ENCODE results near the gene SLC15A3. TPM values are rescaled to one million over a fixed set of nuclear protein-coding genes. Genes with fewer than 3 reads are reported as not detected.

The SLC15A3 gene
- total and polyA plus RNA-seq, 7 donors: 7.2 to 14.6 (median 8.2) TPM

DNA sequence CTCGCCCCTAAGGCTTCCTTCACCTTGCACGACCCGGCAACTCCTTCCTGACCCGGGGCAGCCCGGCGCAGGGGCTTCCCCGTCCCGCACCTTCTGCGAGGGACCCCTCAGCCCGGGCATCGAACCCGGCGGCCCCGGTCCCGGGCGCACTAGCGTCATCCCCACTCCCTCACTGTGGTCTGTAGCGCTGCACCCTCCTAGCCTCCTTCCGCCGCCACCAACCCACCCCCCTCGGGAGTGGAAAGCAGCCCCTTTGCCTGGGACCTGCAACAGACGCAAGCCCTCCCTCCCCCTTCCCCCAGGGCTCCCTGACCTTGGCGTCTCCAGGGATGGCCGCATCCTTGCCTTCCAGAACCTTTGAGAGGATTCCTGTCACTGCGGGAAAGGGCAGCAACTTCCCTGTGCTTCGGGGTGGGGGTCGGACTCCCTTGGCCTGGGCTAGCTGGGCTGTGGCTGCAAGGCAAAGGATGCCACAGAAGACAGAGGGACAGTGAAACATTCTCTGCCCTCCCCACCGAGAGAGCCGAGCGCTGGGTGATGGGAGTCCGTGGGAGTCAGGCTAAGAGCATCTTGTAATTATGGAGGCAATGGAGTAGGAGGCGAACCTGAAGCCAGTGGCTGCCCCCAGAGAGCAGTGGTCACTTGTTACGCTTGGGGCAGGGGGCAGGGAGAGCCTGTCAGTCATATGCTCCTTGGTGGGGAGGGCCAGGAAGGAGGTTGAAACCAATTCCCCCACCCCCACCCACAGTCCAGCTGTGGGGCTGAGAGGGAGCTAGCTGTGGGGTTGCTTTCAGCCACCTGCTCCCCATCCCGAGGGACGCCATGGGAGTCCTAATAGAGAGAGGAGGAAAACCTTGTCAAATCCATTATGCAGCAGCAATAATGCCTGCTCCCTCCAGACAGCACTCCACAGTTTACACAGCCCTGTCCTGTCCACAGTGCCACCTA lies 26.8 kb downstream of the SLC15A3 start:
- Histone ChIP-seq H3K4me1 (peaks cover 14% of the 10 kb centered on the region), H3K9me3 (no peaks in the 10 kb centered on the region), H3K36me3 (ENCODE audit: insufficient read depth in 1 of 2, low read depth in 1 of 2) (peaks cover 5 to 30% of the 10 kb centered on the region in 2 donors), H3K4me3 (peak overlapping the region; percentile 65), H3K27ac (no peak overlapping the region), H3K27me3 (ENCODE audit: insufficient read depth in 3 of 3, low read length in 2 of 3) (peaks cover 0 to 23% (median 4%) of the 10 kb centered on the region in 3 donors)
- intact Hi-C loops (cut with DNase I): no loop called here
- ATAC-seq (peak in 2 of 4 donors; percentile 9 to 13), DNase-seq (no peak)
- TF ChIP-seq, protein P1, sequence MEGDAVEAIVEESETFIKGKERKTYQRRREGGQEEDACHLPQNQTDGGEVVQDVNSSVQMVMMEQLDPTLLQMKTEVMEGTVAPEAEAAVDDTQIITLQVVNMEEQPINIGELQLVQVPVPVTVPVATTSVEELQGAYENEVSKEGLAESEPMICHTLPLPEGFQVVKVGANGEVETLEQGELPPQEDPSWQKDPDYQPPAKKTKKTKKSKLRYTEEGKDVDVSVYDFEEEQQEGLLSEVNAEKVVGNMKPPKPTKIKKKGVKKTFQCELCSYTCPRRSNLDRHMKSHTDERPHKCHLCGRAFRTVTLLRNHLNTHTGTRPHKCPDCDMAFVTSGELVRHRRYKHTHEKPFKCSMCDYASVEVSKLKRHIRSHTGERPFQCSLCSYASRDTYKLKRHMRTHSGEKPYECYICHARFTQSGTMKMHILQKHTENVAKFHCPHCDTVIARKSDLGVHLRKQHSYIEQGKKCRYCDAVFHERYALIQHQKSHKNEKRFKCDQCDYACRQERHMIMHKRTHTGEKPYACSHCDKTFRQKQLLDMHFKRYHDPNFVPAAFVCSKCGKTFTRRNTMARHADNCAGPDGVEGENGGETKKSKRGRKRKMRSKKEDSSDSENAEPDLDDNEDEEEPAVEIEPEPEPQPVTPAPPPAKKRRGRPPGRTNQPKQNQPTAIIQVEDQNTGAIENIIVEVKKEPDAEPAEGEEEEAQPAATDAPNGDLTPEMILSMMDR (IDR thresholded peaks at IDR 0.05): no peak
- 5 to 9% (median 5%) methylated on average over 24 to 35 of the region's 35 CpGs for WGBS, 3 donors

DNA sequence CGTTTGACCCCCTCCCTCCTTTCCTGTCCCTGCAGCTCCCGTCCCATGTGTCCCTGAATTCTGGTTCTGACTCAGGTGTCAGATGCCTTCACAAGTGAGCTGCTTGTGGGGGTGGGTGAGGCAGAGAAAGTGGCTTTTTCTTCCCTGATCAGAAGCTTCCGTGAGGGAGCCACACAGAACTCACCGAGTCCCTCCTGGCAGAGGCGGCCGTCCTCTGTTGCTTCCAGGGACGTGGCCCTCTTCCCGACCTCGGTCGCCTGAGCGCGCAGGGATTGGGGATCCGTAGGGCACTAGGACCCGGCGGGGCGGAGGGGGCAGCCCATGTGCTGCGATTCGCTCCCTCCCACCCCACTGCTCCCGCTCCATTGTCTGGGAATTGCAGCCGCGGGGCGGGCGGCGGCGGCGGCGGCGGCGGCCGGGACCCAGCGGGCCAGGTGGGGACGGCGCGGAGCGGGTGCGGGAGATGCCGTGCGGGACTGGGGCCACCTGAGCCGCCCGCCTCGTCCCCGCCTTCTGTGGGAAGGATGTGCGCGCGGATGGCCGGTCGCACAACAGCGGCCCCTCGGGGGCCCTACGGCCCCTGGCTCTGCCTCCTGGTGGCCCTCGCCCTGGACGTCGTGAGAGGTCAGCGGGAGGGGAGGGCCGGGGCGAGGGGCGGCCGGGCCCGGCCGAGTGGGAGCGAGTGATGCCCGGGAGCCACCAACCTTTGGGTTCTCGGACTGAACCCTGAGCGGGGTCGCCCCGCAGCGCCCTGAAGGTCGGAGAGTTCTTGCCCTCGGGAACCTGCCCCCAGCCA lies 27.7 kb downstream of the SLC15A3 start, which contains the start of gene TMEM132A:
TMEM132A (plus strand) TSS at position 351 of the 796 bp plus-strand sequence; CDS start at position 525, 174 bp downstream.
- Histone ChIP-seq H3K9me3 (no peaks in the 10 kb centered on the region), H3K4me3 (peak within 1 kb of the TSS; percentile 65), H3K36me3 (ENCODE audit: insufficient read depth in 1 of 2, low read depth in 1 of 2) (peaks cover 5 to 36% of the 10 kb centered on the region in 2 donors), H3K27me3 (ENCODE audit: insufficient read depth in 3 of 3, low read length in 2 of 3) (peaks cover 0 to 23% (median 4%) of the 10 kb centered on the region in 3 donors), H3K27ac (no peak within 1 kb of the TSS), H3K4me1 (peaks cover 22% of the 10 kb centered on the region)
- ATAC-seq: peak; percentile 61 to 87 (median 75)
- DNase-seq: peak; percentile 73 to 78
- TF ChIP-seq, protein P1 (IDR thresholded peaks at IDR 0.05): no peak
- intact Hi-C loops (cut with DNase I): no loop called here
- WGBS, 3 donors: 0 to 1% (median 1%) methylated on average over 34 to 69 of the region's 69 CpGs

DNA sequence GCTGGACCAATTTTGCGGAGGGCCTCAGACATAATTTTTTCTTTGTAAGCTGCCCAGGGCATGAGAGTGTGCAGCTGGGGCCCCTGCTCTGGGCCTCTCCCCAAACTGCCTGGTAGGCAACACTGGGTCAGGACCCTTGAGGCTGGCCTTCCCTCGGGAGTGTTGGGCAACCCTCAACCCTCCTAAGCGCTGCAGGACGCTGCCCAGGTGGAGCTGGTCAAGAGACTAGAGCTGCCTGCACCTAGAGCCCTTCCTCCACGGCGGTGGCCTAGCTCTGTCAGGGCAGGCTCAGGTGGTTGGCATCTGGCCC lies 28.2 kb downstream of the SLC15A3 start:
- ATAC-seq: peak; percentile 22 to 30 (median 26)
- peaks cover 5 to 36% of the 10 kb centered on the region in 2 donors for H3K36me3 ChIP-seq (ENCODE audit: insufficient read depth in 1 of 2, low read depth in 1 of 2)

DNA sequence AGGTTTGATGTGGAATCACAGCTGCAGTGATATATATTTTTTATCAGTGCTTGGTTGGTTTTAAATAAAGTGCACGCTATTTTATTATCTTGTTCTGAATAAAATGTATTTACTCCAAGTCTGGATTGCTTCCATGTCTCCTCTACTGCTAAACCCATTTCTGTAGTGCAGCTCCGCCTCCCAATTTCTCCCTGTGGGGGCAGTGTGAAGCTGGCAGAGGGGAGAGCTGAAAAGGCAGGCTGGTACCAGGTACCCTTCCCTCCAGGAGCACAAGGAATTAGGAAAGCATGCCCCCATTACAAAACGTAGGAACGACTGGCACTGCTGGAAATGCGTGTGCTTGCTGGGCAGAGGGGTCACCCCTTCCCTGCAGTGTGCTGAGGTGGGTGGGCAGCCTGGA lies 28.6 kb downstream of the SLC15A3 start:
- intact Hi-C loops (cut with DNase I): no loop called here
- H3K27me3 ChIP-seq (ENCODE audit: insufficient read depth in 3 of 3, low read length in 2 of 3): peaks cover 0 to 23% (median 4%) of the 10 kb centered on the region in 3 donors
- H3K27ac ChIP-seq: no peak overlapping the region
- no peaks in the 10 kb centered on the region for H3K9me3 ChIP-seq
- 69 to 74% (median 70%) methylated on average over 5 of the region's 5 CpGs for WGBS, 3 donors
- H3K36me3 ChIP-seq (ENCODE audit: insufficient read depth in 1 of 2, low read depth in 1 of 2): peaks cover 5 to 36% of the 10 kb centered on the region in 2 donors
- DNase-seq: no peak
- peak in 1 of 4 donors; percentile 8 for ATAC-seq
- no peak overlapping the region for H3K4me3 ChIP-seq
- H3K4me1 ChIP-seq: peaks cover 32% of the 10 kb centered on the region
- TF ChIP-seq, protein P1 (IDR thresholded peaks at IDR 0.05): no peak

More for the DNA sequence above, 28.2 kb downstream of the SLC15A3 start:
- no peak for DNase-seq
- no peaks in the 10 kb centered on the region for H3K9me3 ChIP-seq
- no peak overlapping the region for H3K27ac ChIP-seq
- 53 to 60% (median 58%) methylated on average over 6 of the region's 6 CpGs for WGBS, 3 donors
- H3K4me3 ChIP-seq: peak overlapping the region; percentile 65
- TF ChIP-seq, protein P1 (IDR thresholded peaks at IDR 0.05): no peak
- peaks cover 0 to 23% (median 4%) of the 10 kb centered on the region in 3 donors for H3K27me3 ChIP-seq (ENCODE audit: insufficient read depth in 3 of 3, low read length in 2 of 3)
- intact Hi-C loops (cut with DNase I): no loop called here
- H3K4me1 ChIP-seq: peaks cover 28% of the 10 kb centered on the region
